ENCODE measurements around the gene CX3CL1.

The CX3CL1 gene

DNA sequence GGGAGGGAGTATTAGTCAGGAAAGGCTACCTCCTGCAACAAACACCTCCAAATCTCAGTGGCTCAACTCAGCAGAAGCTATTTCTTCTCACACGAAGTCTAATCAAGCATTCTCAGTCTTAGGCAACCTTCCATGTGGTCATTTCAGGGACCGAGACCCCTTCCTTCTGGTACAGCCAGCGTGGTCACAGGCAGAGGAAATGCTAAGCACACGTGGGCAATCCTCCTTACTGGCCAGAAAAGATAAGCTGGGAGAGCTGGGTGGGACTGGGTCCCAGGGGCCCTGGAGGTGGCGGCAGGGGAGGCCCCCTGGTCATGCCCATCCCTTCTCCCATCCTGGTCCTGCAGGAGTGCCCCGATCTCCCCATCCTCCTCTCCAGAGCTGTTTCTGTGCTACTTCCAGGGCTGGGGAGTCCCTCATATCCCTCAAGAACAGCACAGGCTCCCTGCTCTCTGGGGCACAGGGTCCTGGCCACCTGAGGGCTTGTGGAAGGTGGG, 5.7 kb upstream of the CX3CL1 start:
- TF ChIP-seq, protein P1, sequence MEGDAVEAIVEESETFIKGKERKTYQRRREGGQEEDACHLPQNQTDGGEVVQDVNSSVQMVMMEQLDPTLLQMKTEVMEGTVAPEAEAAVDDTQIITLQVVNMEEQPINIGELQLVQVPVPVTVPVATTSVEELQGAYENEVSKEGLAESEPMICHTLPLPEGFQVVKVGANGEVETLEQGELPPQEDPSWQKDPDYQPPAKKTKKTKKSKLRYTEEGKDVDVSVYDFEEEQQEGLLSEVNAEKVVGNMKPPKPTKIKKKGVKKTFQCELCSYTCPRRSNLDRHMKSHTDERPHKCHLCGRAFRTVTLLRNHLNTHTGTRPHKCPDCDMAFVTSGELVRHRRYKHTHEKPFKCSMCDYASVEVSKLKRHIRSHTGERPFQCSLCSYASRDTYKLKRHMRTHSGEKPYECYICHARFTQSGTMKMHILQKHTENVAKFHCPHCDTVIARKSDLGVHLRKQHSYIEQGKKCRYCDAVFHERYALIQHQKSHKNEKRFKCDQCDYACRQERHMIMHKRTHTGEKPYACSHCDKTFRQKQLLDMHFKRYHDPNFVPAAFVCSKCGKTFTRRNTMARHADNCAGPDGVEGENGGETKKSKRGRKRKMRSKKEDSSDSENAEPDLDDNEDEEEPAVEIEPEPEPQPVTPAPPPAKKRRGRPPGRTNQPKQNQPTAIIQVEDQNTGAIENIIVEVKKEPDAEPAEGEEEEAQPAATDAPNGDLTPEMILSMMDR (IDR thresholded peaks at IDR 0.05; ENCODE audit: borderline replicate concordance, extremely low read depth, low read length, poor library complexity, severe bottlenecking), result no peak
- no peak for TF ChIP-seq EZH2 (IDR thresholded peaks at IDR 0.05; ENCODE audit: borderline replicate concordance, low read depth, low read length, severe bottlenecking)
- Histone ChIP-seq H3K79me2 (ENCODE audit: insufficient read depth, low read length) (no peaks in the 10 kb centered on the region), H3K4me1 (ENCODE audit: insufficient read depth, low read length) (no peaks in the 10 kb centered on the region), H4K20me1 (ENCODE audit: insufficient read depth, low read length) (no peaks in the 10 kb centered on the region), H3K9me3 (ENCODE audit: insufficient read depth, low read length, severe bottlenecking) (no peaks in the 10 kb centered on the region), H3K4me2 (ENCODE audit: insufficient read depth, low read length) (no peak overlapping the region), H3K27ac (ENCODE audit: low read length) (no peak overlapping the region), H3K4me3 (ENCODE audit: low read depth in 1 of 2, low read length in 2 of 2) (no peak overlapping the region), H3K27me3 (ENCODE audit: insufficient read depth, low read length, poor library complexity) (peaks cover 7% of the 10 kb centered on the region), H3K9ac (ENCODE audit: low read depth, low read length) (no peak overlapping the region), H3K36me3 (ENCODE audit: insufficient read depth, low read length) (no peaks in the 10 kb centered on the region), H2AFZ (ENCODE audit: low read depth, low read length) (no peak overlapping the region)
- no peak for DNase-seq
- no peak for ATAC-seq (ENCODE audit: insufficient read depth, low read depth)

DNA sequence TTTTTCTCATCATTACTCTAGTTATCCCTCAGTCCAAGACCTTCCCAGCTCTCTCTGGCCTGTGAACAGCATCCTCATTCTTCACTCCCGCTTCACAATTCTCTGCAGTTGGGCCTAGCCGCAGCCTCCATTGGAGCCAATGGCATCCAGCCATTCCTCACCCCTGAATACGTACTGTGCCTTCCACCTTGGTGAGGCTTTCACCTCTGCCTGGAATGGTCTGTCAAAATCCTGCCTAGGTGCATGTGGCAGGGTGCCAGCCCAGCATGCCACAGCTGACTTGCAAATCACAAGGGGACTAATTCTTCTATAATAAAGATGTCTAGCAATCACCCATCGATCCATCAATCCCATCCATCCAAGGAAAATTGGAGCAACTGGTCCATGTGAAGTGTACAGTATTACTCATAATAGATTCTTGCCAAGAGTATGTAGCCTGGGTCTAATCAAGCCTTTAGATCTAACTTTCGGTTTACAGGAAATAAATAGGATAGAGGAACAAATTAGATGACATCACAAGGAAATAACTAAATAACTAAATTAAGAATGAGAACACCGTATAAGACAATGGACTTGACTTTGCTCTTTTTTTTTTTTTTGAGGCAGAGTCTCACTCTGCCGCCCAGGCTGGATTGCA, 5.1 kb upstream of the CX3CL1 start:
- Histone ChIP-seq H4K20me1 (ENCODE audit: insufficient read depth, low read length) (no peaks in the 10 kb centered on the region), H2AFZ (ENCODE audit: low read depth, low read length) (no peak overlapping the region), H3K9ac (ENCODE audit: low read depth, low read length) (no peak overlapping the region), H3K4me3 (ENCODE audit: low read depth in 1 of 2, low read length in 2 of 2) (no peak overlapping the region), H3K36me3 (ENCODE audit: insufficient read depth, low read length) (no peaks in the 10 kb centered on the region), H3K27ac (ENCODE audit: low read length) (no peak overlapping the region), H3K4me1 (ENCODE audit: insufficient read depth, low read length) (no peaks in the 10 kb centered on the region), H3K79me2 (ENCODE audit: insufficient read depth, low read length) (no peaks in the 10 kb centered on the region), H3K27me3 (ENCODE audit: insufficient read depth, low read length, poor library complexity) (peaks cover 7% of the 10 kb centered on the region), H3K4me2 (ENCODE audit: insufficient read depth, low read length) (no peak overlapping the region), H3K9me3 (ENCODE audit: insufficient read depth, low read length, severe bottlenecking) (no peaks in the 10 kb centered on the region)
- TF ChIP-seq EZH2 (IDR thresholded peaks at IDR 0.05; ENCODE audit: borderline replicate concordance, low read depth, low read length, severe bottlenecking), result no peak
- TF ChIP-seq, protein P1 (IDR thresholded peaks at IDR 0.05; ENCODE audit: borderline replicate concordance, extremely low read depth, low read length, poor library complexity, severe bottlenecking), result no peak
- ATAC-seq (ENCODE audit: insufficient read depth, low read depth), result no peak
- no peak for DNase-seq

DNA sequence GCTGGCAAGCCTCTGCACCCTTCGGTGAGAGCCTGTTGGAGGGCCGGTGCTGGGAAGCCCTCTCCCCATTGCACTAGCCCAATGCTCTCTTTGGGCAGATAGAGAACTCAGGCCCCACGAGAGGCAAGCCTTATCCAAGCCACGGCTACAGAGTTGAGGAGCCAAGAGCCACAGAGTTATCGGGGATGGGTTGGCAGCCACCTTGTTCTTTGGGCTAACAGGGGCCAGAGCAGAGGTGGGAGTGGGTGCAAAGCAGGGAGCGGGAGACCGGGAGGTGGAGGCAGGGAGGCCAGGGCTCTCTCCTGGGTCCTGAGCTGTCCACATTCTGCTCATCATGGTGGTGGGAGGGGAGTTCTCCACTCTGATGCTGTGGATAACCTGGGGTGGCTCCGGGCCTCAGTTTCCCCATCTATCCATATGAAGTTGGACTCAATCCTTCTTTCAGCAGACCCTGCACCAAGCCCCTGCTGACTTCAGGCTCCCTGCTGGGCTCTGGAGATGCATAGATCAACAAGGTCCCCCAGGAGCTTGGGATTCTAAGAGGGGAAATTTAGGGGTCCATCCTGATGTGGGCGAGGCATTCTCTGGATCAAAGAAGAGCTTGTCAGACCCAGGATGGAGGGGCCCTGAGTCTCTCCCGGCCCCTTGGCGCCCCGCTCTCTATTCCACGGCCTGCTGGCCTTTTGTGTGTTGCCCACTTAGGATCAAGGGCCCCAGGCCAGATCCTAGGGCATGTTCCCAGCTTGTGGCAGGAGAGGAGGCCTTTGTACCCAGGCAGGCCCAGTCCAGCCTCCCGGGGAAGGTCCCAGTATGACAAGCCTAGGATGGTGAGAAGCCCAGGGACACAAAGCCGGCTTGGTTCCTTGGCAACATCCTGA, 557 bp upstream of the CX3CL1 start:
- Histone ChIP-seq H4K20me1 (ENCODE audit: insufficient read depth, low read length) (no peaks in the 10 kb centered on the region), H3K79me2 (ENCODE audit: insufficient read depth, low read length) (no peaks in the 10 kb centered on the region), H3K27me3 (ENCODE audit: insufficient read depth, low read length, poor library complexity) (peaks cover 3% of the 10 kb centered on the region), H3K9me3 (ENCODE audit: insufficient read depth, low read length, severe bottlenecking) (no peaks in the 10 kb centered on the region), H3K4me1 (ENCODE audit: insufficient read depth, low read length) (no peaks in the 10 kb centered on the region), H3K4me2 (ENCODE audit: insufficient read depth, low read length) (no peak overlapping the region), H3K27ac (ENCODE audit: low read length) (no peak overlapping the region), H2AFZ (ENCODE audit: low read depth, low read length) (no peak overlapping the region), H3K9ac (ENCODE audit: low read depth, low read length) (no peak overlapping the region), H3K4me3 (ENCODE audit: low read depth in 1 of 2, low read length in 2 of 2) (no peak overlapping the region), H3K36me3 (ENCODE audit: insufficient read depth, low read length) (no peaks in the 10 kb centered on the region)
- ATAC-seq (ENCODE audit: insufficient read depth, low read depth) (no peak), DNase-seq (no peak)
- no peak for TF ChIP-seq EZH2 (IDR thresholded peaks at IDR 0.05; ENCODE audit: borderline replicate concordance, low read depth, low read length, severe bottlenecking)
- TF ChIP-seq, protein P1 (IDR thresholded peaks at IDR 0.05; ENCODE audit: borderline replicate concordance, extremely low read depth, low read length, poor library complexity, severe bottlenecking), result no peak

Measured in DND-41 (cell line).